NCI-H1092 (cell line): Measurements from ENCODE around the gene AFM.

Experiments
- DNase-seq: peaks from one replicate; lab custom pipeline; 2025; lab: John Stamatoyannopoulos, UW

Gene AFM

GRCh38 chr4:73451404-73451803 is 30.1 kb upstream of the AFM start:
- DNase-seq, result peak; percentile 60

GRCh38 chr4:73451981-73452747 is 29.4 kb upstream of the AFM start:
- no peak for DNase-seq

DNA sequence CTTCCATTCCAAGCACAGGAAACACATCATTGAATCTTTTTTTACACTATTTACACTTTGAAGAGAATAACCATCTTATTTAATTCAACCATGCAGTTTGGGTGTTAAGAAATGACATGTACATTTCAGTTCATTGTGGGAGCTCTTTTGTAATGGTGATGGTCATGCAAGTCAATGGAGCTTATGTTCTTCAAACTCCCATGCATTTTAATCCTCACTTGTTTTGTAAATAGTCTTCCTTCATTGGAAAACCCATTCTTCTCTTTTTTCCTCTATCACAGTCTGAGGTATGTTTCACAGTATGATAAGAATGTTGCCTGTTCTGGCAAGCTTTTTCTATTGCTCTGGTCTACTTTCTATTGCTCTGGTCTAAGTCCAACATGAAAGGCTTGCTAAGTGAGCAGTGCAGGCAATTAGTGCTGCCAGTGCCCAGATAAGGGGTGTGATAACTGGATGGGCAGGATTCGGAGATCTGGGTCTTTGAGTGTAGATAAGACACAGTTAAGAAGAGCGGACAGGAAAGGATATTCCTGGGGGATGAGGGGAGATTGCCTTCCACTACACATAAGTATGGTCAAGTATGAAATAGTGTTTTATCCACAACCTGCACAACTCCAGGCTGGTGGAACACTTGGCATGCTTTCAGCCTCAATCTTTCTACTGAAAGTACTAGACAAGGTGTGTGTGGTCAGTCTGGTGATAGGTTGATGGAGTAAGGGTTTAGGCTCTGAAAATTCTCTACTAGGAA is 28.4 kb upstream of the AFM start:
- no peak for DNase-seq

GRCh38 chr4:73453701-73454005 is 27.9 kb upstream of the AFM start:
- DNase-seq, result no peak

- DNase-seq, result no peak
These were observed 26.6 kb upstream of the AFM start for GRCh38 chr4:73454920-73455319.

- no peak for DNase-seq
These were observed 25.1 kb upstream of the AFM start for GRCh38 chr4:73456177-73457022.

DNA sequence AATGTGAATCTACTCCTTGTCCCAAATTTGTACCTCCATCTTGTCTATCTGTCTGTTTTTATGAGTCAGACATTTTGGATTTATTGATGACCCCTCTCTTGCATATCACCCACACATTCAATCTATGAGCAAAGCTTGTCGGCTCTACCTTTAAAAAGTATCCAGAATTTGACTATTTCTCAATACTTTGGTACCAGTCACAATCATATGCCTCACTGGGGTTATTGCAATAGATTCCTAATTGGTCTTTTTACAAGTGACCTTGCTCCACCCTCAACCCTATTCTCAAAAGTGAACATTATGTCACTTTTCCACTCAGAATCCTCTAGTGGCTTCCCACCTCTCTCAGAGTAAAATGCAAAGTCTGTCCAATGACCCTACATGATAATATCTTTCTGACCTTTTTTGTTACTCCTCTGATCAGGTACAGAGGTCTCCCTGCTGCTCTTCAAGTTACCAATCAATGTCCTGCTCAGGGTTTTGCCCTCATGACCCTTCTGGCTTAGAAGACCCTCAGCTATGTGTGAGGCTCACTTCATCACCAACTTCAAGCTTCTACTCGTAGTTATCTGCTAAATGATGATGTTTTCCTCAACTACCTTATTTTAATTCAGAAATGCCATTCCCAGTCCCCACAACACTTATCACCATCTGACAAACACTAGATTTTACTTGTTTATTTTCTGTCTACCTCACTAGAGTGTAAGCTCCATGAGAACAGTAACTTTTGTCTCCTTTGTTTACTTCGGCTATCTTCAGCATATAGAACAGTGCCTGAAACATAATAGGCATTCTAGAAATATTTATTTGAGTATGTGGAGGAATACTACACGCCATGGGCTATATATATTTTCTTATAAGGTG is 23.1 kb upstream of the AFM start:
- DNase-seq, result no peak

DNA sequence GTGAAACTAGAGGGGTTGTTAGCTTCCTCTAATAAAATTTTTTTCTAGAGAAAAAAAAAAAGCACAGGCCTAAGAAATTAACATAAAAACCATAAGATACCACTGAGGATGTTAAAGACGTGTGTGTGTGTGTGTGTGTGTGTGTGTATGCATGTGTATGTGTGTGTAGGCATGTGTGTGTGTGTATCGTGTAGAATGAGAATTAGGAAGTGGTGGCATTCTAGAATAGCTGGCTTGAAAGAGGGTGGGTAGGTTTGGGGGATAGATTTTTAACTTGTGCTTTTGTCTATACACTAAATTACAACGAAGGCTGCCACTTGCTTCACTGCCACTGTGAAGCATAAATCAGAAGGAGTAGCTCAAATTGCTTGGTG is 22.5 kb upstream of the AFM start:
- DNase-seq, result no peak

GRCh38 chr4:73460913-73461522 is 20.5 kb upstream of the AFM start:
- no peak for DNase-seq

- DNase-seq, result no peak
These were observed 13.4 kb upstream of the AFM start for GRCh38 chr4:73468170-73468569.

GRCh38 chr4:73470728-73471127 is 10.8 kb upstream of the AFM start:
- DNase-seq, result no peak

DNA sequence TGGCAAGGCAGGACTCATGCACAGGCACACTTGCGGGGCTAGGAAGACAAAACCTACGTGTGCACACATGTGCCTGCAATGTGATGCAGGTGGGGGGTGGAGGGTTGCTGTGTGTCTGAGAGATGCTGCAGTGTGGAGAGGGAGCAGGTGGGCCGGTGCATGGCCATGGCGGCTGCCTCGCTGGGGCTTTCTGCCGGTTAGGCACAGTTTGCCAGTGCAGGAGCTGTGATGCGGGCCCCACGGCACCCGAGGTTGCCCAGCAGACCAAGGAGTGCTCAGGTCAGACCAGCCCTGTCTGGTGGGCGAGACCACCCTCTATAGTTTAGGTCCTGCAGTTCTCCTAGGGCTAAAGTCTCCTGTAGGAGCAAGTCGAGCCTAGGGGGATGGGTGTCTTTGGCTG is 4.4 kb upstream of the AFM start:
- no peak for DNase-seq

DNA sequence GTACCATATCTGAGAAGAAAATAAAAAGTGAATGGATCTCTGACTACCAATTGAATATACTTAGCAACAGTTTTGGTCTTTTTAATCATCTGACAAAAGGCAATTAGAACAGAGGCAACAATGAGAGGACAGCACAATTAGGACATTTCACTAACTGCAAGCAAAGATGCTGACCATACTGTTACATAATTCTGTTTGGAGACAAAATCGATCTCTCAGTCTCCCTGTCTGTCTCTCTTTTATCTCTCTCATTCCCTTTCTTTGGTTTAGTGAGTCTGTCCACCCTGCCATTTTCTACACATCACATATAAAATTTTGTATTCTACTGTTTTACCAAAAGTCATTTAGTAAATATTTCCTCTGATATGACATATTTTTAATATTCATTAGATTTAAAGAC is 2.2 kb upstream of the AFM start:
- DNase-seq, result no peak

DNA sequence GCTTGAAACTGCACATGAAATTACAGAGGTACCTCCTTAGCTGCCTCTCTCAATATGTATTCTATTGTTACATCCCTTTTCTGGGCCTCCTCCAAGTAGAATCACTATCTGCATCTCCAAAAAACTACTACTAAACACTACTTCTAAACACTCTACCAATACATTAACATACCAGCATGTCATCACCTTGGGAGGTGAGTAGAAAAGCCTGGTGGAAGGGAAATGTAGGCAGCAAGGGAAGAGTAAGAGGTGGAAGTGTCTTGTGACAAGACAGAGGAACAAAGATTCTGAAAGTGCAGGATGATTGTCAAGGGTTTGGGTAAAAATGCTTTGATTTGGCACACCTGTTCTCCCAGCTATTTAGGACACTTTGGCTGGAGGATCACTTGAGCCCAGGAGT is 3.5 kb downstream of the AFM start:
- no peak for DNase-seq

DNA sequence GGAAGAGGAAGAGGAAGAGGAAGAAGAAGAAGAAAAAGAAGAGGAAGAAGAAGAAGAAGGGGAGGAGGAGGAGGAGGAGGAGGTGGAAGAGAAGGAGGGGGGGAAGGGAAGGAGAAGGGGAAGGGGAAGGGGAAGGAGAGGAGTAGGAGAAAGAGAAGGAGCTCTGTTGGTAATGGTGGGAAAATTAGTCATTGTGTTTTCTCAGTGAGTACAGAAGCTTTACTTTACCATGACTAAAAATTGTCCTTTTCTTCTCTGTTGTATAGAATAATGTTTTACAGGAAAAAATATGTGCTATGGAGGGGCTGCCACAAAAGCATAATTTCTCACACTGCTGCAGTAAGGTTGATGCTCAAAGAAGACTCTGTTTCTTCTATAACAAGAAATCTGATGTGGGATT is 4.1 kb downstream of the AFM start:
- no peak for DNase-seq

DNA sequence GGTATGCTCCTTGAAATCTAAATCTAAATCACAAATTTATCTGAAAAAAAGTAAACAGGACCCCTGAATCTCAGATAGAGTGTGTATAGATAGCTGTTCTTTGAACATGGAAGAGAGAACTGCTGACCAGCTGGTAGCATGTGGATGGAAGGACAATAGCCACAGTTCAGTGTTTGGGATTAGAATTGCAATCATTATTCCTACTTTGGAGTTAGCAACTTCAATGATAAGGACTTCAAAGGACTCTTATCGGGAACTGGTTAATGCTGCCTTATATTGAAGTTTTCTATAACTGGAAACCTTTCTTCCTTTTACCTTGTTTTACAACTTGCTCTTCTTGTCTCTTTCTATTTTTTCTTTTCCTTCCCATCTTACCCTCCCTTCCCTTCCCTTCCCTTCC is 5.0 kb downstream of the AFM start:
- DNase-seq, result no peak

GRCh38 chr4:73487233-73487632 is 5.7 kb downstream of the AFM start:
- peak; percentile 30 for DNase-seq

GRCh38 chr4:73499996-73500765 is 18.6 kb downstream of the AFM start:
- DNase-seq, result no peak

- no peak for DNase-seq
These were observed 20.2 kb downstream of the AFM start for GRCh38 chr4:73501664-73502265.

- DNase-seq, result no peak
These were observed 24.0 kb downstream of the AFM start for GRCh38 chr4:73505567-73505966.
